Measurements from ENCODE around the gene PRKAR2A. TPM values are rescaled to one million over a fixed set of nuclear protein-coding genes. Genes with fewer than 3 reads are reported as not detected.

The PRKAR2A gene
- total RNA-seq, 1 experiment from 2014 or later = 54.2 TPM

- no peak overlapping the region for H3K4me2 ChIP-seq
- TF ChIP-seq CTCF (conservative IDR thresholded peaks at IDR 0.05) (no peak), EZH2 (IDR thresholded peaks at IDR 0.05; ENCODE audit: low read depth) (no peak)
- H3K27me3 ChIP-seq (ENCODE audit: insufficient read depth, low read depth) = no peaks in the 10 kb centered on the region
- H3K9me3 ChIP-seq (ENCODE audit: insufficient read depth, low read depth) = no peaks in the 10 kb centered on the region
- no TSS peak for BruUV-seq (replicated peaks)
- H3K27ac ChIP-seq = no peak overlapping the region
- no peaks in the 10 kb centered on the region for H3K9me2 ChIP-seq (ENCODE audit: insufficient read depth)
- no peaks in the 10 kb centered on the region for H3K79me2 ChIP-seq (ENCODE audit: low read depth)
- no peak for DNase-seq
- ChIA-PET POLR2A (ENCODE audit: unreplicated experiment) (interaction anchor here (0.6 kb wide), 1 partner anchor 41 kb away, joined by 4 read pairs; no protein-coding TSS in a partner anchor), CTCF (no interaction called here)
- H3K4me1 ChIP-seq (replicated peaks; ENCODE audit: insufficient read depth) = no peaks in the 10 kb centered on the region
- H3K36me3 ChIP-seq (ENCODE audit: low read depth) = no peaks in the 10 kb centered on the region
- H4K20me1 ChIP-seq (ENCODE audit: insufficient read depth) = no peaks in the 10 kb centered on the region
- intact Hi-C loops (cut with micrococcal nuclease; ENCODE audit: unreplicated experiment) = loop anchor here (10.0 kb wide), 1 partner anchor 206 kb away; no protein-coding TSS in a partner anchor
- no peak overlapping the region for H3K4me3 ChIP-seq
- H2AFZ ChIP-seq = no peak overlapping the region
- H3F3A ChIP-seq (ENCODE audit: insufficient read depth, low read depth) = no peaks in the 10 kb centered on the region
These were observed 98.9 kb downstream of the PRKAR2A start for GRCh38 chr3:48748754-48749153.

GRCh38 chr3:48747706-48748105, 100.0 kb downstream of the PRKAR2A start:
- DNase-seq = no peak
- ChIA-PET POLR2A (ENCODE audit: unreplicated experiment) (no interaction called here), CTCF (interaction anchor here (0.6 kb wide), 1 partner anchor 809 kb away, joined by 3 read pairs; no protein-coding TSS in a partner anchor)
- Histone ChIP-seq H3K27me3 (ENCODE audit: insufficient read depth, low read depth) (no peaks in the 10 kb centered on the region), H3K4me3 (no peak overlapping the region), H3K4me2 (no peak overlapping the region), H3K4me1 (replicated peaks; ENCODE audit: insufficient read depth) (no peaks in the 10 kb centered on the region), H3F3A (ENCODE audit: insufficient read depth, low read depth) (no peaks in the 10 kb centered on the region), H2AFZ (no peak overlapping the region), H3K27ac (no peak overlapping the region), H3K9me3 (ENCODE audit: insufficient read depth, low read depth) (no peaks in the 10 kb centered on the region), H4K20me1 (ENCODE audit: insufficient read depth) (no peaks in the 10 kb centered on the region), H3K79me2 (ENCODE audit: low read depth) (no peaks in the 10 kb centered on the region), H3K9me2 (ENCODE audit: insufficient read depth) (no peaks in the 10 kb centered on the region), H3K36me3 (ENCODE audit: low read depth) (no peaks in the 10 kb centered on the region)
- intact Hi-C loops (cut with micrococcal nuclease; ENCODE audit: unreplicated experiment) = loop anchor here (10.0 kb wide), 1 partner anchor 207 kb away; no protein-coding TSS in a partner anchor
- TF ChIP-seq CTCF (conservative IDR thresholded peaks at IDR 0.05) = no peak
- no peak for TF ChIP-seq EZH2 (IDR thresholded peaks at IDR 0.05; ENCODE audit: low read depth)
- BruUV-seq (replicated peaks) = no TSS peak

GRCh38 chr3:48747015-48747615, 100.6 kb downstream of the PRKAR2A start:
- DNase-seq = no peak
- no peak overlapping the region for H2AFZ ChIP-seq
- no peak overlapping the region for H3K27ac ChIP-seq
- no peaks in the 10 kb centered on the region for H3K79me2 ChIP-seq (ENCODE audit: low read depth)
- no peak overlapping the region for H3K4me3 ChIP-seq
- TF ChIP-seq CTCF (conservative IDR thresholded peaks at IDR 0.05) (no peak), EZH2 (IDR thresholded peaks at IDR 0.05; ENCODE audit: low read depth) (no peak)
- POLR2A ChIA-PET (ENCODE audit: unreplicated experiment) = no interaction called here
- no peaks in the 10 kb centered on the region for H3F3A ChIP-seq (ENCODE audit: insufficient read depth, low read depth)
- H3K4me2 ChIP-seq = no peak overlapping the region
- no peaks in the 10 kb centered on the region for H4K20me1 ChIP-seq (ENCODE audit: insufficient read depth)
- no peaks in the 10 kb centered on the region for H3K9me3 ChIP-seq (ENCODE audit: insufficient read depth, low read depth)
- H3K4me1 ChIP-seq (replicated peaks; ENCODE audit: insufficient read depth) = no peaks in the 10 kb centered on the region
- H3K9me2 ChIP-seq (ENCODE audit: insufficient read depth) = no peaks in the 10 kb centered on the region
- H3K27me3 ChIP-seq (ENCODE audit: insufficient read depth, low read depth) = no peaks in the 10 kb centered on the region
- BruUV-seq (replicated peaks) = no TSS peak
- CTCF ChIA-PET = no interaction called here
- H3K36me3 ChIP-seq (ENCODE audit: low read depth) = no peaks in the 10 kb centered on the region
- intact Hi-C loops (cut with micrococcal nuclease; ENCODE audit: unreplicated experiment) = loop anchor here (10.0 kb wide), 1 partner anchor 208 kb away; no protein-coding TSS in a partner anchor

Measured in PC-9 (cell line).